Psoas muscle (tissue), 8 donors: ENCODE results near the gene LRP1B. TPM values are rescaled to one million over a fixed set of nuclear protein-coding genes. Genes with fewer than 3 reads are reported as not detected.

ENCODE experiments used
- ATAC-seq, 4 donors: fragments of 200-7000 bp; cut with Tn5 transposase; one replicate each; pipeline ENCODE4 v1.9.1; 2020; ENCODE audit warnings: moderate library complexity in 3 of 4, mild to moderate bottlenecking in 2 of 4
- DNase-seq, 2 donors: peaks; one replicate each; pipeline ENCODE4 v3.0.0-alpha.2; 2020
- H3K27ac ChIP-seq: fragments of 200-600 bp; one replicate; pipeline ENCODE4 v1.8.0; 2022
- H3K27me3 ChIP-seq, 3 donors: fragments of 200-600 bp in 1 of 3; one replicate each; pipeline versions ENCODE4 v1.6.1 to v1.8.0; 2013 to 2022; ENCODE audit warnings: low read length in 2 of 3, mild to moderate bottlenecking in 2 of 3, moderate library complexity in 1 of 3; ENCODE audit not compliant: insufficient read depth in 3 of 3
- H3K36me3 ChIP-seq, 2 donors: fragments of 200-600 bp in 1 of 2; one replicate each; pipeline versions ENCODE4 v1.6.1 to v1.8.0; 2013 to 2022; ENCODE audit warnings: low read depth in 1 of 2, mild to moderate bottlenecking in 1 of 2, moderate library complexity in 1 of 2; ENCODE audit not compliant: insufficient read depth in 1 of 2
- H3K4me1 ChIP-seq: fragments of 200-600 bp; one replicate; pipeline ENCODE4 v1.8.0; 2022
- H3K4me3 ChIP-seq: fragments of 200-600 bp; one replicate; pipeline ENCODE4 v1.8.0; 2022; ENCODE audit warnings: mild to moderate bottlenecking
- H3K9me3 ChIP-seq: fragments of 200-600 bp; one replicate; pipeline ENCODE4 v1.8.0; 2022
- WGBS, 3 donors: extraction: QIAGEN DNeasy Blood & Tissue Kit; methylation state at CpG; one replicate each; pipeline versions ENCODE4 v1.1.6 to v1.1.7; 2013; 5-methylcytosine and 5-hydroxymethylcytosine counted together
- intact Hi-C, 2 donors: fragments of 100-400 bp; cut with DNase I; formaldehyde crosslinking; loops; one replicate each; pipeline versions ENCODE4 v1.11.0 to v1.14.2; 2022
- polyA plus RNA-seq, 3 donors: library from polyadenylated mRNA; stranded (reverse); fragments of 200-250 nt; gene quantifications; one replicate each; pipeline ENCODE4 v1.2.3, GENCODE V29; 2013
- total RNA-seq, 4 donors: library from RNA; stranded (reverse); fragmentation: NEBNext Ultra II Directional in 2 of 4; extraction: Animal tissue kit (Norgen Biotek cat#: 25700) in 2 of 4; gene quantifications; one replicate each; pipeline versions ENCODE4 v1.2.1 to v1.2.4, GENCODE V29; 2021 to 2023
- TF ChIP-seq, protein P1 (sequence below): fragments of 200-600 bp; IDR thresholded peaks from one replicate; pipeline ENCODE4 v1.8.0; 2022; ENCODE audit warnings: antibody characterized with exemption
- donor health status: healthy with polysubstance abuse.
- donor health status: DM: no; HTN: no; CAD: no; lungs with moderate emphysema.
- donor health status: Bipolar disorder and iron deficiency.
- donor health status: healthy.
- donor health status: DM: yes; HTN: yes; CAD: no.
- donor health status: DM: no; HTN: no; CAD: no.
- donor health status: DM: no; HTN: no; CAD: no.
- donor health status: DM: yes; HTN: yes; CAD: no.

Gene LRP1B
- total and polyA plus RNA-seq, 7 donors: 0.33 to 3.3 (median 0.95) TPM

DNA sequence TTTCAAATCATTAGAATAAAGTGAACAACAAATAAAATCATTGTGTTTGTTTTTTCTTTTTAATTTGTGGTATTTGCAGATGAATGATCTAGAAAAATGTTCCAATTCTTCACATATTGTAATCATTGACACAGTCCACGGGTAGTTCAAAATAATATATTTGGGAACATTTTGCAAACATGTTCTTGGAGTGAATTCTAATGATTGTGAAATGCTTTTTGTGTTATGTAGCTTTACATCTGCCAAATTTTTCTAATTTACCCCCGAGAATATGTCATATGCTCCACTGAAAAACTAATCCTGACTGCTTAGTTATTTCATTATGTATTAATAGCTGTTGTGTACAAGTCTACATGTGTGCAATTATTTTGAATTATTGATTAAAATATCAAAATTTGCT, 1882.2 kb downstream of the LRP1B start:
- 17 to 45% (median 23%) methylated on average over 2 of the region's 2 CpGs for WGBS, 3 donors
- Histone ChIP-seq H3K4me1 (no peaks in the 10 kb centered on the region), H3K4me3 (peak overlapping the region; percentile 55), H3K9me3 (no peaks in the 10 kb centered on the region), H3K27me3 (no peaks in the 10 kb centered on the region), H3K36me3 (no peaks in the 10 kb centered on the region), H3K27ac (no peak overlapping the region)
- DNase-seq (no peak), ATAC-seq (peak in 1 of 4 donors; percentile 33)
- intact Hi-C loops: no loop called here
- TF ChIP-seq, protein P1, sequence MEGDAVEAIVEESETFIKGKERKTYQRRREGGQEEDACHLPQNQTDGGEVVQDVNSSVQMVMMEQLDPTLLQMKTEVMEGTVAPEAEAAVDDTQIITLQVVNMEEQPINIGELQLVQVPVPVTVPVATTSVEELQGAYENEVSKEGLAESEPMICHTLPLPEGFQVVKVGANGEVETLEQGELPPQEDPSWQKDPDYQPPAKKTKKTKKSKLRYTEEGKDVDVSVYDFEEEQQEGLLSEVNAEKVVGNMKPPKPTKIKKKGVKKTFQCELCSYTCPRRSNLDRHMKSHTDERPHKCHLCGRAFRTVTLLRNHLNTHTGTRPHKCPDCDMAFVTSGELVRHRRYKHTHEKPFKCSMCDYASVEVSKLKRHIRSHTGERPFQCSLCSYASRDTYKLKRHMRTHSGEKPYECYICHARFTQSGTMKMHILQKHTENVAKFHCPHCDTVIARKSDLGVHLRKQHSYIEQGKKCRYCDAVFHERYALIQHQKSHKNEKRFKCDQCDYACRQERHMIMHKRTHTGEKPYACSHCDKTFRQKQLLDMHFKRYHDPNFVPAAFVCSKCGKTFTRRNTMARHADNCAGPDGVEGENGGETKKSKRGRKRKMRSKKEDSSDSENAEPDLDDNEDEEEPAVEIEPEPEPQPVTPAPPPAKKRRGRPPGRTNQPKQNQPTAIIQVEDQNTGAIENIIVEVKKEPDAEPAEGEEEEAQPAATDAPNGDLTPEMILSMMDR: no peak

DNA sequence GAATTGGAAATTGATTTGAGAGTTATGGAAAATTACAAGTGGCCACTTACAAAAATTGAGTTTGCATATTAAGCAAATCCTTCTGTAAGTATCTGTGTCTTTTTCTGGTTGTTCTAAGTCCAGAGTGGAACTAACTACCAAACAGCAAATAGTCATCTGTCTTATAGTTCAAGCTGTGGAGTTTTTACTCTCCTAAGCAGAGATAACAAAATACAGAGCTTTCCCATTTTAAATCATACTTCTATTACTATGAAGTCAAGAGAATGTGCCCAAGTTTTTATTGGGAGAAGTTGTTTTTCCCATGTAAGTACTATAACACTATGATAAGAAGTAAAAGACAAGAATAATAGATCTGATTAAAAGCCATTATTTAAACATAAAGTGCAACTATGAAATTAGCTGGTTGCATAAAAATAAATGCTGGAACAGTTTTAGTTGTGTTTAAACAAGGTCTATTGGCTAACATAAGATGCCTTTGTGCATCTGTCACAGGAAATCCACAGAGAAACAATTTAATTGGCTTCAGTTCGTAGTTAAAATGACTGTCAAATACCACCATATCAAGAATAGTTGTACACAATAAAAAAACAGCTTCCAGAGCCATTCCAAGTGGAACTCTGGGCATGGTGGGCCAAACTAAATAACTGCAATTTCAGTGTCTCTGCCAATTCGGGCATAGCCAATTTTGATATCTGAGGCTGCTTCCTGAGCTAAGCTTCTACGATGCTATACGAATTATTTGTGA, 1883.2 kb downstream of the LRP1B start:
- no peaks in the 10 kb centered on the region for H3K4me1 ChIP-seq
- H3K27me3 ChIP-seq: no peaks in the 10 kb centered on the region
- peak overlapping the region; percentile 55 for H3K4me3 ChIP-seq
- H3K36me3 ChIP-seq: no peaks in the 10 kb centered on the region
- H3K9me3 ChIP-seq: no peaks in the 10 kb centered on the region
- WGBS, 3 donors: 13 to 35% (median 22%) methylated on average over 4 of the region's 4 CpGs
- DNase-seq: no peak
- TF ChIP-seq, protein P1: no peak
- H3K27ac ChIP-seq: peak overlapping the region; percentile 60
- peak in 1 of 4 donors; percentile 60 for ATAC-seq
- intact Hi-C loops: no loop called here

DNA sequence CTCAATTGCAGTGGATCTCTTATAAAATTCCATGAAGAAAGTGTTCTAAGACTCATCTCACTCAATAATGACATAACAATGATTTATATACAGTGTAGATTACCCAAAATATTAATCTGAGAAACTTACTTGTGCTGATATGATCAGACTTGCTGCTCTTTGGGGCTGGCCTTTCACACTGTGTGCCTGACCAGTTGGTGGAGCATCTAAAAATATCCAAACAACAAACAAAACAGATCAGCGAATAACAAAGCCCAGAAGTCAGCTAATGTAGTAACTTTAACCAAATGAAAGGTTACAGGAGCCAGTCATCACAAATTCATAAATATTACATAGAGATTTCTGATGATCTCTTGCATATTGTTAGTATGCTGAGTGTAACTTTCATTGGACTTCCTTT, 1883.9 kb downstream of the LRP1B start:
- intact Hi-C loops: no loop called here
- ATAC-seq (peak in 2 of 4 donors; percentile 63 to 78), DNase-seq (no peak)
- Histone ChIP-seq H3K9me3 (no peaks in the 10 kb centered on the region), H3K36me3 (no peaks in the 10 kb centered on the region), H3K27ac (peak overlapping the region; percentile 60), H3K4me3 (peak overlapping the region; percentile 55), H3K27me3 (no peaks in the 10 kb centered on the region), H3K4me1 (no peaks in the 10 kb centered on the region)
- 15 to 35% (median 25%) methylated on average over 1 of the region's 1 CpG for WGBS, 3 donors
- TF ChIP-seq, protein P1: no peak

DNA sequence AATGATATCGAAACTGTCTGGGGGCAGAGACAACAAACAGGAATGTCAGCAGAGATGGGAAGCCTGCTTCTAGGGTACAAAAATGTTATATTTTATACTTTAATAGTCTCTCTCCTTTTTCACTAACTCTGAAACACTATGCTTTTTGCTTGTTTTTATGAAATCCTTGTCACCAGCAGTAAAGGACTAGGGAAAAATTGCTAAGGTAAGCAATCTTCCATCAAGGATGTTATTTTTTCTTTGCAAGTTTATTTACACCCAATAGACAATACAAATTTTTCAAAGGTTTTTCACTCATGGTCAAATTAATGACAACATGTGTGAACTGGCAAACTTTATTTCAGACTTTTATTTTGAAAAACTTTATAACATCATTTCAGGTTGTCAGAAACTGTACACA, 1884.8 kb downstream of the LRP1B start:
- Histone ChIP-seq H3K9me3 (no peaks in the 10 kb centered on the region), H3K4me3 (peak overlapping the region; percentile 55), H3K4me1 (no peaks in the 10 kb centered on the region), H3K36me3 (no peaks in the 10 kb centered on the region), H3K27ac (no peak overlapping the region), H3K27me3 (no peaks in the 10 kb centered on the region)
- intact Hi-C loops: no loop called here
- DNase-seq: no peak
- TF ChIP-seq, protein P1: no peak
- ATAC-seq: no peak
- 75 to 86% (median 80%) methylated on average over 1 of the region's 1 CpG for WGBS, 3 donors

DNA sequence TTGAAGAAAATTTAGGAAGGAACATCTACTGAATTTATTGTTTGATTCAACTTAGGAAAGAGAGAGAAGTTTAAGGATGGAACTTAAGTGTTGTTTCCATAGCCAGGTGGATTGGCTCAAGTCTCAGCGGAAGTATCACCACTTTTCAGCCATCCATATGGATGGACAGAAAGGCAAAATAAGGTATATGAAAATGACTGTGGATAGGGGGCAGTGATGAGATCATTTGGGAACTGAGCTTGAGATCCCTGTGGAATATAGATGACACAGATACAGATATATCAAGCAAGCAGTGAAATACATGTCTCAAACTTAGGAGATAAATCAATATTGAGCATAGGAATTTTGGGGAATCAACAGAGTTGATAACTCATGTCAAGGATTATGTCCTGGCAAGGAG, 1887.9 kb downstream of the LRP1B start:
- WGBS, 3 donors: 93 to 97% (median 93%) methylated on average over 1 of the region's 1 CpG
- H3K9me3 ChIP-seq: no peaks in the 10 kb centered on the region
- TF ChIP-seq, protein P1: no peak
- H3K4me1 ChIP-seq: no peaks in the 10 kb centered on the region
- intact Hi-C loops: no loop called here
- H3K27ac ChIP-seq: no peak overlapping the region
- no peak overlapping the region for H3K4me3 ChIP-seq
- H3K36me3 ChIP-seq: no peaks in the 10 kb centered on the region
- DNase-seq (no peak), ATAC-seq (no peak)
- H3K27me3 ChIP-seq: no peaks in the 10 kb centered on the region
